Caco-2 (cell line): Measurements from ENCODE around the gene PPP1CC. TPM values are rescaled to one million over a fixed set of nuclear protein-coding genes. Genes with fewer than 3 reads are reported as not detected.

Experiments
- BruUV-seq: library from RNA; stranded (reverse); fragments of 400-500 nt; replicated peaks from 2 replicates; lab custom pipeline; 2021; lab: Mats Ljungman, UMichigan
- CTCF ChIA-PET: fragments of 300-600 bp; sonication (Branson Sonifier 250); formaldehyde crosslinking; loops from one replicate; lab custom pipeline; 2022; ENCODE audit warnings: antibody characterized with exemption; lab: Charles Lee
- POLR2A ChIA-PET: fragments of 300-600 bp; sonication (Branson Sonifier 250); formaldehyde crosslinking; loops from one replicate; lab custom pipeline; 2022; ENCODE audit warnings: antibody characterized with exemption; lab: Charles Lee
- DNase-seq, 2 experiments: peaks; one replicate each; pipeline versions ENCODE4 v3.0.0 to v3.0.0-alpha.2; 2020 to 2022
- H3K27me3 ChIP-seq: replicated peaks from 2 replicates; pipeline ENCODE4 v1.6.0; 2011; ENCODE audit warnings: low read length; ENCODE audit not compliant: control insufficient read depth, insufficient read depth
- H3K36me3 ChIP-seq: 2 replicates; pipeline ENCODE4 v1.5.1; 2011; ENCODE audit warnings: low read length; ENCODE audit not compliant: control insufficient read depth, insufficient read depth
- H3K4me1 ChIP-seq: fragments of 250-450 bp; sonication (Bioruptor Pico); 2 replicates; pipeline ENCODE4 v1.5.1; 2020; ENCODE audit warnings: mild to moderate bottlenecking
- H3K4me3 ChIP-seq: 2 replicates; pipeline ENCODE4 v1.5.1; 2011; ENCODE audit warnings: low read depth, mild to moderate bottlenecking, control low read depth, low read length
- H3K9me3 ChIP-seq: fragments of 250-450 bp; sonication (Bioruptor Pico); 2 replicates; pipeline ENCODE4 v1.5.1; 2020; ENCODE audit warnings: mild to moderate bottlenecking, moderate library complexity
- H3K27ac Mint-ChIP-seq: one replicate; pipeline ENCODE4 v1.8.0; 2022; ENCODE audit warnings: mixed read lengths; ENCODE audit not compliant: unreplicated experiment
- H3K27me3 Mint-ChIP-seq: one replicate; pipeline ENCODE4 v1.8.0; 2022; ENCODE audit warnings: mixed read lengths; ENCODE audit not compliant: insufficient read depth, unreplicated experiment
- H3K36me3 Mint-ChIP-seq: one replicate; pipeline ENCODE4 v1.8.0; 2022; ENCODE audit warnings: mild to moderate bottlenecking, mixed read lengths; ENCODE audit not compliant: insufficient read depth, unreplicated experiment
- H3K4me1 Mint-ChIP-seq: one replicate; pipeline ENCODE4 v1.8.0; 2022; ENCODE audit warnings: low read depth, mixed read lengths; ENCODE audit not compliant: unreplicated experiment
- H3K4me3 Mint-ChIP-seq: one replicate; pipeline ENCODE4 v1.8.0; 2022; ENCODE audit warnings: mild to moderate bottlenecking, moderate library complexity, mixed read lengths; ENCODE audit not compliant: unreplicated experiment
- H3K9me3 Mint-ChIP-seq: one replicate; pipeline ENCODE4 v1.8.0; 2022; ENCODE audit warnings: mixed read lengths; ENCODE audit not compliant: unreplicated experiment
- intact Hi-C: fragments of 100-400 bp; cut with micrococcal nuclease; formaldehyde crosslinking; loops from one replicate; pipeline ENCODE4 v1.10.0; 2022; ENCODE audit not compliant: unreplicated experiment
- total RNA-seq: library from RNA; stranded (reverse); gene quantifications from 2 replicates; pipeline ENCODE4 v1.2.3, GENCODE V29; 2022
- TF ChIP-seq, protein P1 (sequence below), 2 experiments: fragments of 200-600 bp in 1 of 2; IDR thresholded peaks; 1 replicate in 1 of 2; 2 replicates in 1 of 2; pipeline versions ENCODE4 v1.5.1 to v1.8.0; 2011 to 2022; ENCODE audit warnings: antibody characterized with exemption in 1 of 2, control low read depth in 1 of 2, inconsistent platforms in 1 of 2, low read depth in 1 of 2, low read length in 1 of 2, mild to moderate bottlenecking in 1 of 2, moderate library complexity in 1 of 2; ENCODE audit not compliant: insufficient read depth in 1 of 2, severe bottlenecking in 1 of 2, unreplicated experiment in 1 of 2

The PPP1CC gene
- total RNA-seq, 1 experiment from 2014 or later: 213 TPM

GRCh38 chr12:110786012-110786411, 43.3 kb upstream of the PPP1CC start:
- Histone ChIP-seq H3K4me1 (no peaks in the 10 kb centered on the region), H3K4me3 (no peak overlapping the region), H3K9me3 (no peaks in the 10 kb centered on the region), H3K36me3 (no peaks in the 10 kb centered on the region), H3K27me3 (no peaks in the 10 kb centered on the region)
- BruUV-seq: no TSS peak
- no peak for DNase-seq
- Mint-ChIP-seq H3K36me3 (no peaks in the 10 kb centered on the region), H3K4me3 (no peak overlapping the region), H3K9me3 (no peaks in the 10 kb centered on the region), H3K4me1 (no peaks in the 10 kb centered on the region), H3K27me3 (peaks cover 8% of the 10 kb centered on the region), H3K27ac (no peak overlapping the region)
- intact Hi-C loops: no loop called here
- ChIA-PET CTCF (no interaction called here), POLR2A (no interaction called here)
- TF ChIP-seq, protein P1, sequence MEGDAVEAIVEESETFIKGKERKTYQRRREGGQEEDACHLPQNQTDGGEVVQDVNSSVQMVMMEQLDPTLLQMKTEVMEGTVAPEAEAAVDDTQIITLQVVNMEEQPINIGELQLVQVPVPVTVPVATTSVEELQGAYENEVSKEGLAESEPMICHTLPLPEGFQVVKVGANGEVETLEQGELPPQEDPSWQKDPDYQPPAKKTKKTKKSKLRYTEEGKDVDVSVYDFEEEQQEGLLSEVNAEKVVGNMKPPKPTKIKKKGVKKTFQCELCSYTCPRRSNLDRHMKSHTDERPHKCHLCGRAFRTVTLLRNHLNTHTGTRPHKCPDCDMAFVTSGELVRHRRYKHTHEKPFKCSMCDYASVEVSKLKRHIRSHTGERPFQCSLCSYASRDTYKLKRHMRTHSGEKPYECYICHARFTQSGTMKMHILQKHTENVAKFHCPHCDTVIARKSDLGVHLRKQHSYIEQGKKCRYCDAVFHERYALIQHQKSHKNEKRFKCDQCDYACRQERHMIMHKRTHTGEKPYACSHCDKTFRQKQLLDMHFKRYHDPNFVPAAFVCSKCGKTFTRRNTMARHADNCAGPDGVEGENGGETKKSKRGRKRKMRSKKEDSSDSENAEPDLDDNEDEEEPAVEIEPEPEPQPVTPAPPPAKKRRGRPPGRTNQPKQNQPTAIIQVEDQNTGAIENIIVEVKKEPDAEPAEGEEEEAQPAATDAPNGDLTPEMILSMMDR (IDR thresholded peaks at IDR 0.05; ENCODE audit: insufficient read depth in 1 of 2, low read depth in 1 of 2, low read length in 1 of 2, severe bottlenecking in 1 of 2, unreplicated experiment in 1 of 2): no peak

GRCh38 chr12:110785240-110785639, 42.5 kb upstream of the PPP1CC start:
- Histone ChIP-seq H3K36me3 (no peaks in the 10 kb centered on the region), H3K4me1 (no peaks in the 10 kb centered on the region), H3K27me3 (no peaks in the 10 kb centered on the region), H3K4me3 (no peak overlapping the region), H3K9me3 (no peaks in the 10 kb centered on the region)
- Mint-ChIP-seq H3K27ac (no peak overlapping the region), H3K4me1 (no peaks in the 10 kb centered on the region), H3K27me3 (peaks cover 8% of the 10 kb centered on the region), H3K9me3 (no peaks in the 10 kb centered on the region), H3K4me3 (no peak overlapping the region), H3K36me3 (no peaks in the 10 kb centered on the region)
- no TSS peak for BruUV-seq
- intact Hi-C loops: no loop called here
- ChIA-PET CTCF (interaction anchor here (0.6 kb wide), 1 partner anchor 87 kb away, joined by 5 read pairs; no protein-coding TSS in a partner anchor), POLR2A (interaction anchor here (0.7 kb wide), 1 partner anchor 135 kb away, joined by 6 read pairs; no protein-coding TSS in a partner anchor)
- no peak for DNase-seq
- TF ChIP-seq, protein P1 (IDR thresholded peaks at IDR 0.05; ENCODE audit: insufficient read depth in 1 of 2, low read depth in 1 of 2, low read length in 1 of 2, severe bottlenecking in 1 of 2, unreplicated experiment in 1 of 2): no peak

DNA sequence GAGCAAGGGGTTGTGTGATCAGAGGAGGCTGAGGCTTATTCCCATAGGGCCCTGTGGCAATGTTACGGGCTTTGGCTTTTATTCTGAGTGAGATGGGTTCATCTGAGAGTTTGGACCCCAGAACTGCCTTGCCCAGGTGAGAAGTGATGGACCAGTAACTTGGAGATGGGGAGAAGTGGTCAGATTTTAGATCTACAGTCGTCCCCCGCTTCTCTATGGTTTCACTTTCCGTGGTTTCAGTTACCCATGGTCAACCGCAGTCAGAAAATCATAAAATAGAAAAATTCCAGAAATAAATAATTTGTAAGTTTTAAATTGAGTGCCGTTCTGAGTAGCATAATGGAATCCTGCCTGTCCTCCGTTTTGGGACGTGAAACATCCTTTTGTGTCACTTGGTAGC, 40.2 kb upstream of the PPP1CC start:
- Histone ChIP-seq H3K27me3 (no peaks in the 10 kb centered on the region), H3K4me3 (no peak overlapping the region), H3K4me1 (no peaks in the 10 kb centered on the region), H3K36me3 (no peaks in the 10 kb centered on the region), H3K9me3 (no peaks in the 10 kb centered on the region)
- DNase-seq: no peak
- Mint-ChIP-seq H3K27ac (no peak overlapping the region), H3K36me3 (no peaks in the 10 kb centered on the region), H3K4me3 (no peak overlapping the region), H3K9me3 (no peaks in the 10 kb centered on the region), H3K27me3 (peaks cover 11% of the 10 kb centered on the region), H3K4me1 (no peaks in the 10 kb centered on the region)
- ChIA-PET CTCF (no interaction called here), POLR2A (no interaction called here)
- BruUV-seq: no TSS peak
- intact Hi-C loops: no loop called here
- TF ChIP-seq, protein P1 (IDR thresholded peaks at IDR 0.05; ENCODE audit: insufficient read depth in 1 of 2, low read depth in 1 of 2, low read length in 1 of 2, severe bottlenecking in 1 of 2, unreplicated experiment in 1 of 2): no peak
